GM10266 (cell line): Measurements from ENCODE around the gene FAM167B.
"Not testable (repeated sequence)": the region's sequence is repeated elsewhere in the genome, so short reads cannot be mapped to it uniquely, and the experiment has no call there.

Experiments used
- DNase-seq: peaks from one replicate; pipeline ENCODE4 v3.0.0; 2012; ENCODE audit errors: extremely low spot score
- TF ChIP-seq, protein P1 (sequence below): IDR thresholded peaks from 2 replicates; pipeline ENCODE4 v1.5.1; 2012; ENCODE audit warnings: mild to moderate bottlenecking, low read depth; ENCODE audit not compliant: control insufficient read depth, insufficient read depth; ENCODE audit errors: missing control alignments

FAM167B gene

DNA sequence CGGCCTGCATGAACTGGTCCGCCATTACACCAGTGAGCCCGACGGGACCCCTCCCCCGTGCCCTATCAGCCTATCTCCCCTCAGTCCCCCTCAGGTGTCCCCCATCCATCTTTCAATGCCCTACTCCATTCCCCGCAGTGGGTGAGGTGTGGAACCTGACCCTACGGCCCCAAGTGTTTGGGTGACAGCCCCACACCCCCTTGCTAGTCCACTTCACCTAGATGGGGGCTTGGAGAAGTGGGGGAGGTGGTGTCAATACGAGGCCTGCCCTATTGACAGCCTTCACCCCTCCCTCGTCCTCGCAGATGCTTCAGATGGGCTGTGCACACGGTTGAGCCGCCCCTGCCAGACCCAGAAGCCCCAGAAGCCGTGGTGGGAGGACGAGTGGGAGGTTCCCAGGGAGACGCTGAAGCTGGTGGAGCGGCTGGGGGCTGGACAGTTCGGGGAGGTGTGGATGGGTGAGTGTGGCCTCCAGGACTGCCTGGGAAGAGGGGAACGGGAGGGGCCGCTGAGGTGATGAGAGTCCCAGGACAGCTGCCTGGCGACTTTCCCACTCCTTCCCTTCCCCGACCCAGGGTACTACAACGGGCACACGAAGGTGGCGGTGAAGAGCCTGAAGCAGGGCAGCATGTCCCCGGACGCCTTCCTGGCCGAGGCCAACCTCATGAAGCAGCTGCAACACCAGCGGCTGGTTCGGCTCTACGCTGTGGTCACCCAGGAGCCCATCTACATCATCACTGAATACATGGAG lies 29.2 kb downstream of the FAM167B start:
- TF ChIP-seq, protein P1, sequence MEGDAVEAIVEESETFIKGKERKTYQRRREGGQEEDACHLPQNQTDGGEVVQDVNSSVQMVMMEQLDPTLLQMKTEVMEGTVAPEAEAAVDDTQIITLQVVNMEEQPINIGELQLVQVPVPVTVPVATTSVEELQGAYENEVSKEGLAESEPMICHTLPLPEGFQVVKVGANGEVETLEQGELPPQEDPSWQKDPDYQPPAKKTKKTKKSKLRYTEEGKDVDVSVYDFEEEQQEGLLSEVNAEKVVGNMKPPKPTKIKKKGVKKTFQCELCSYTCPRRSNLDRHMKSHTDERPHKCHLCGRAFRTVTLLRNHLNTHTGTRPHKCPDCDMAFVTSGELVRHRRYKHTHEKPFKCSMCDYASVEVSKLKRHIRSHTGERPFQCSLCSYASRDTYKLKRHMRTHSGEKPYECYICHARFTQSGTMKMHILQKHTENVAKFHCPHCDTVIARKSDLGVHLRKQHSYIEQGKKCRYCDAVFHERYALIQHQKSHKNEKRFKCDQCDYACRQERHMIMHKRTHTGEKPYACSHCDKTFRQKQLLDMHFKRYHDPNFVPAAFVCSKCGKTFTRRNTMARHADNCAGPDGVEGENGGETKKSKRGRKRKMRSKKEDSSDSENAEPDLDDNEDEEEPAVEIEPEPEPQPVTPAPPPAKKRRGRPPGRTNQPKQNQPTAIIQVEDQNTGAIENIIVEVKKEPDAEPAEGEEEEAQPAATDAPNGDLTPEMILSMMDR: no peak
- no peak for DNase-seq

DNA sequence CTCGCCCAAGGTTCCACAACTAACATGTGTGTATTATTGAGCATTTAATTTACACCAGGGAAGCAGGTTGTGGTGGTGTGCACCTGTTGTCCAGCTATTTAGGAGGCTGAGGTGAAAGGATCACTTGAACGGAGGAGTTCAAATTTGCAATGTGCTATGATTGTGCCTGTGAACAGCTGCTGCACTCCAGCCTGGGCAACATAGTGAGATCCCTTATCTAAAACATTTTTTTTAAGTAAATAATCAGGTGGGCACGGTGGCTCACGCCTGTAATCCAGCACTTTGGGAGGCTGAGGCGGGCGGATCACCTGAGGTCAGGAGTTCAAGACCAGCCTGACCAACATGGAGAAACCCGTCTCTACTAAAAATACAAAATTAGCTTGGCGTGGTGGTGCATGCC lies 37.8 kb downstream of the FAM167B start:
- not testable (repeated sequence) for DNase-seq

DNA sequence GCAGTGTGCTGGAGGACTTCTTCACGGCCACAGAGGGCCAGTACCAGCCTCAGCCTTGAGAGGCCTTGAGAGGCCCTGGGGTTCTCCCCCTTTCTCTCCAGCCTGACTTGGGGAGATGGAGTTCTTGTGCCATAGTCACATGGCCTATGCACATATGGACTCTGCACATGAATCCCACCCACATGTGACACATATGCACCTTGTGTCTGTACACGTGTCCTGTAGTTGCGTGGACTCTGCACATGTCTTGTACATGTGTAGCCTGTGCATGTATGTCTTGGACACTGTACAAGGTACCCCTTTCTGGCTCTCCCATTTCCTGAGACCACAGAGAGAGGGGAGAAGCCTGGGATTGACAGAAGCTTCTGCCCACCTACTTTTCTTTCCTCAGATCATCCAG lies 38.6 kb downstream of the FAM167B start:
- TF ChIP-seq, protein P1: no peak
- DNase-seq: no peak

DNA sequence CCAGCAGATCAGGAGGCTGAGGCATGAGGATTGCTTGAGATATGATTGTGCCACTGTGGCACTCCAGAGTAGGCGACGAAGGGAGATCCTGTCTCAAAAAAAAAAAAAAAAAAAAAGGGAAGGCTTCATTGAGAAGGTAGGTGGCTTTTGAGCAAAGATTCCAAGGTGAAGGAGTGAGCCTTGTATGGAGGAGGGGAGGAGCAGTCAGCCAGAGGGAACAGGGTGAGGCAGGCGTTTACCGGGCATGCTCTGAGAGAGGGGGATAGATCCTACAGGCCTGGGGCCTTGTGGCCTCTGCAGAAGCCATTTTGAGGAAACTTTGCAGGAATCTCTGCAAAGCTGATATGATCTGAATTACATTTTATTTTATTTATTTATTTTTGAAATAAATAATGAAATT lies 39.7 kb downstream of the FAM167B start:
- no peak for DNase-seq
- TF ChIP-seq, protein P1: no peak

DNA sequence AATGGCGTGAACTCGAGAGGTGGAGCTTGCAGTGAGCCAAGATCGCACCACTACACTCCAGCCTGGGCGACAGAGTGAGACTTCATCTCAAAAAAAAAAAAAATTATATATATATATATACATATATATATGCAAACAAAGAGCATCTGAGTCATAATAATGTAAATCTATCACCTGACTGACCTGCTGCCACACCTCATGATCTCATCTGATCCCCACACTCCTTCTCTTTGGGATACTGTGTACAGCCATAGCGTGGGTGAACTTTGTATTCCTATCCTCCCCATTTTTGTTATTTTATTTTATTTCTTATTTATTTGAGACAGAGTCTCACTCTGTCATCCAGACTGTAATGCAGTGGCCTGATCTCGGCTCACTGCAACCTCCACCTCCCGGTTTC lies 42.2 kb downstream of the FAM167B start:
- no peak for DNase-seq
- TF ChIP-seq, protein P1: no peak

DNA sequence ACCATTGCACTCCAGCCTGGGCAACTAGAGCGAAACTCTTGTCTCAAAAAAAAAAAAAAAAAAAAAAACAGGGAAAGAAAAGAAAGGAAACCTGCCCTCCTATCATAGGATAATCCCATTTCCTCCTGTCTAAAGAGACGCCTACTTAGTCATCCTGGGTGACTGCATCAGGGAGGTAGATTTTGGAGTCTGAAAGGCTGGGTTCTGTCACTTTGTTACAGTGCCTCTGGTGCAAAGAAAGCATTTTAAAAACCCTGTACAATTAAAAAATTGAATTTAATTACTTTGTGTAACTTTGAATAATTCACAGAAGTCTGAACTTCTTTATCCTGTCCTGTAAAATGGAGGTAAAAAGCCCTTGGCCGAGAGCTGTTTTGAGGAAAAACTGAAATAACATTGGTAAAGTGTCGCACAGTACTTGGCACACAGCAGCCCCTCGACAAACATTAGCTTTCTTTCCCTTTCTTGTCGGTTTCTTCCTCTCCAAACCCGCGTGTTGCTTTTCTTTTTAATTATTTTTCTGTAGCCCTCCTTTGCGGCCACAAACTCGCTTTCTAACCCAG lies 44.2 kb downstream of the FAM167B start:
- no peak for DNase-seq
- TF ChIP-seq, protein P1: no peak

DNA sequence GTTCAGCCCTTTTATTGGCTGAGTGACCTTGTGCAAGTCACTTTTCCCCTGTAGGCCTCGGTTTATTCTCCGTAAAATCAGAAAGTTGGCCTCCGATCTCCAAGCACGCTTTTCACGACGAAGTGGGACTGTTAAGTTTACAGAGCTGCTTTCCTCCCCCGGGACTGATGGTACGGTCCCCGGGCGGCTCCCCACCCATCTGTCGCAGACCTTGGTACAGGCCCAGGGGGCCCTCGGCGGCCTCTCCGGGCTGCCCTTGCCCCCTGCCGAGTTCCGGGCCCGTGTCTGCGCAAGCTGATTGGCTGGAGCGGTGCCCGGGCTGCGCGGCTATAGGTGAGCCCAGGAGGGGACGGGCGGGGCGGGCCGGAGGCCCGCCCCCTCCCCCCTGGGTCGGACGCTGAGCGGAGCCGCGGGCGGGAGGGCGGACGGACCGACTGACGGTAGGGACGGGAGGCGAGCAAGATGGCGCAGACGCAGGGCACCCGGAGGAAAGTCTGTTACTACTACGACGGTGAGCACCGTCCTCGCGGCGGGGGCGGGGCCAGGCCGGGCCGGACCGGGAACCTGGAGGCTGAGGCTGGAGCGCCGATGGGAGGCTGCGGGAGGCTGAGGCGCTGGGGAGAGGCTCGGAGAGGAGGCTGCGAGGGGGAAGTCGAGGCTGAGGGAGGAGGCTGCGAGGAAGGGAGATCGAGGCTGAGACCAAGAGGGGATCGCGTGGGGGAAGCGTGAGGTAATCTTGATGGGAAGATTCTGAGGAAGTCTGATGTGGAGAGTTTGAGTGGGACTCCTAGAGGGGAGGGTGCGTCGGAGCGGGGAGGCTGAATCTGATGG lies 44.9 kb downstream of the FAM167B start, which contains the start of gene HDAC1:
Gene HDAC1 (plus strand): TSS at position 376 of the 831 bp plus-strand sequence. CDS start 87 bp downstream, at position 463.
- TF ChIP-seq, protein P1: no peak
- peak; percentile 98 for DNase-seq

DNA sequence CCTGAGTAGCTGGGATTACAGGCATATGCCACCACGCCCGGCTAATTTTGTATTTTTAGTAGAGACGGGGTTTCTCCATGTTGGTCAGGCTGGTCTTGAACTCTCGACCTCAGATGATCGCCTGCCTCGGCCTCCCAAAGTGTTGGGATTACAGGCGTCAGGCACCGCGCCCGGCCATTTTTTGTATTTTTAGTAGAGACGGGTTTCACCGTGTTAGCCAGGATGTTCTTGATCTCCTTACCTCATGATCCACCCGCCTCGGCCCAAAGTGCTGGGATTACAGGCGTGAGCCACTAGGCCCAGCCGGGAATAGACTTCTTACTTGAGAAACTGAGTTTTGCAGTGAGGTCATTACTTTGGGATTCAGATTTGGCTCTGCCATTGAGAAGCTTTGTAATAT lies 51.2 kb downstream of the FAM167B start:
- not testable (repeated sequence) for DNase-seq
